ENCODE data around the gene EFS. TPM values are rescaled to one million over a fixed set of nuclear protein-coding genes. Genes with fewer than 3 reads are reported as not detected.

Gene EFS
- total and polyA plus RNA-seq, 2 experiments from 2014 or later = 16.7 to 36.6 TPM

GRCh38 chr14:23384364-23385080, 19.6 kb upstream of the EFS start:
- no peak for TF ChIP-seq CTCF (IDR thresholded peaks at IDR 0.05; ENCODE audit: low read depth, low read length)
- no peak for DNase-seq (ENCODE audit: low read depth in 1 of 2, low spot score in 1 of 2)
- Histone ChIP-seq H3K27ac (peak overlapping the region; percentile 86), H3K4me3 (no peak overlapping the region), H3K9me3 (ENCODE audit: low read depth) (no peaks in the 10 kb centered on the region), H3K4me1 (ENCODE audit: low read depth) (no peaks in the 10 kb centered on the region), H3K36me3 (peaks cover 91% of the 10 kb centered on the region), H3K27me3 (no peaks in the 10 kb centered on the region)

GRCh38 chr14:23382731-23383440, 17.9 kb upstream of the EFS start:
- DNase-seq (ENCODE audit: low read depth in 1 of 2, low spot score in 1 of 2) = no peak
- no peak for TF ChIP-seq CTCF (IDR thresholded peaks at IDR 0.05; ENCODE audit: low read depth, low read length)
- Histone ChIP-seq H3K9me3 (ENCODE audit: low read depth) (no peaks in the 10 kb centered on the region), H3K27ac (peak overlapping the region; percentile 86), H3K4me3 (no peak overlapping the region), H3K27me3 (no peaks in the 10 kb centered on the region), H3K36me3 (peaks cover 74% of the 10 kb centered on the region), H3K4me1 (ENCODE audit: low read depth) (no peaks in the 10 kb centered on the region)

GRCh38 chr14:23382276-23382675, 17.3 kb upstream of the EFS start:
- TF ChIP-seq CTCF (IDR thresholded peaks at IDR 0.05; ENCODE audit: low read depth, low read length) = no peak
- no peaks in the 10 kb centered on the region for H3K27me3 ChIP-seq
- peak overlapping the region; percentile 86 for H3K27ac ChIP-seq
- no peaks in the 10 kb centered on the region for H3K9me3 ChIP-seq (ENCODE audit: low read depth)
- peaks cover 68% of the 10 kb centered on the region for H3K36me3 ChIP-seq
- no peaks in the 10 kb centered on the region for H3K4me1 ChIP-seq (ENCODE audit: low read depth)
- DNase-seq (ENCODE audit: low read depth in 1 of 2, low spot score in 1 of 2) = no peak
- H3K4me3 ChIP-seq = no peak overlapping the region

GRCh38 chr14:23381871-23382270, 16.9 kb upstream of the EFS start:
- Histone ChIP-seq H3K4me1 (ENCODE audit: low read depth) (no peaks in the 10 kb centered on the region), H3K9me3 (ENCODE audit: low read depth) (no peaks in the 10 kb centered on the region), H3K27me3 (no peaks in the 10 kb centered on the region), H3K27ac (peak overlapping the region; percentile 86), H3K4me3 (no peak overlapping the region), H3K36me3 (peaks cover 64% of the 10 kb centered on the region)
- TF ChIP-seq CTCF (IDR thresholded peaks at IDR 0.05; ENCODE audit: low read depth, low read length) = no peak
- DNase-seq (ENCODE audit: low read depth in 1 of 2, low spot score in 1 of 2) = no peak

GRCh38 chr14:23380976-23381375, 16.0 kb upstream of the EFS start:
- no peaks in the 10 kb centered on the region for H3K9me3 ChIP-seq (ENCODE audit: low read depth)
- H3K4me1 ChIP-seq (ENCODE audit: low read depth) = no peaks in the 10 kb centered on the region
- peak overlapping the region; percentile 86 for H3K27ac ChIP-seq
- H3K4me3 ChIP-seq = no peak overlapping the region
- TF ChIP-seq CTCF (IDR thresholded peaks at IDR 0.05; ENCODE audit: low read depth, low read length) = no peak
- no peaks in the 10 kb centered on the region for H3K27me3 ChIP-seq
- H3K36me3 ChIP-seq = peaks cover 55% of the 10 kb centered on the region
- DNase-seq (ENCODE audit: low read depth in 1 of 2, low spot score in 1 of 2) = peak in 1 of 2 donors; percentile 6
